CD4-positive, alpha-beta T cell (primary cell): ENCODE data around the gene PARP1. TPM values are rescaled to one million over a fixed set of nuclear protein-coding genes. Genes with fewer than 3 reads are reported as not detected.

Experiments used
- ATAC-seq: fragments of 200-7000 bp; cut with Tn5 transposase; one replicate; pipeline ENCODE4 v1.10.0; 2022; ENCODE audit warnings: mild to moderate bottlenecking; ENCODE audit not compliant: poor library complexity
- CTCF ChIA-PET: fragments of 350-600 bp; sonication (Branson Sonifier 250); formaldehyde crosslinking; loops from one replicate; lab custom pipeline; 2021; ENCODE audit warnings: antibody characterized with exemption, inconsistent platforms; lab: Charles Lee
- POLR2A ChIA-PET: fragments of 350-600 bp; sonication (Branson Sonifier 250); formaldehyde crosslinking; loops from one replicate; lab custom pipeline; 2021; ENCODE audit warnings: antibody characterized with exemption, inconsistent platforms; lab: Charles Lee
- DNase-seq, 14 experiments: peaks; one replicate each; pipeline ENCODE4 v3.0.0-alpha.2; 2013 to 2020; ENCODE audit warnings: mixed read lengths in 2 of 14
- H3K27ac ChIP-seq, 2 donors: one replicate each; pipeline versions ENCODE4 v1.5.1 to v1.7.0; 2013; ENCODE audit warnings: low read length in 2 of 2, low read depth in 1 of 2, mild to moderate bottlenecking in 1 of 2
- H3K27me3 ChIP-seq, 2 experiments: 1 replicate in 1 of 2; 2 replicates in 1 of 2; pipeline versions ENCODE4 v1.6.1 to v1.7.0; 2013; ENCODE audit warnings: low read length in 2 of 2, control low read depth in 1 of 2, mild to moderate bottlenecking in 1 of 2, moderate library complexity in 1 of 2; ENCODE audit not compliant: insufficient read depth in 2 of 2, control insufficient read depth in 1 of 2
- H3K36me3 ChIP-seq: one replicate; pipeline ENCODE4 v1.6.1; 2013; ENCODE audit warnings: low read length, control low read depth; ENCODE audit not compliant: insufficient read depth
- H3K4me1 ChIP-seq: one replicate; pipeline ENCODE4 v1.6.1; 2013; ENCODE audit warnings: low read length, control low read depth; ENCODE audit not compliant: insufficient read depth
- H3K4me3 ChIP-seq: one replicate; pipeline ENCODE4 v1.5.1; 2013; ENCODE audit warnings: mild to moderate bottlenecking, low read length, moderate library complexity
- H3K9me3 ChIP-seq, 2 experiments: 1 replicate in 1 of 2; 2 replicates in 1 of 2; pipeline versions ENCODE4 v1.6.1 to v1.7.0; 2013; ENCODE audit warnings: low read length in 2 of 2, mild to moderate bottlenecking in 2 of 2, control low read depth in 1 of 2, moderate library complexity in 1 of 2; ENCODE audit not compliant: control insufficient read depth in 1 of 2, insufficient read depth in 1 of 2
- H3K27ac Mint-ChIP-seq: one replicate; pipeline ENCODE4 v1.8.0; 2020; ENCODE audit warnings: mixed read lengths
- H3K27me3 Mint-ChIP-seq: one replicate; pipeline ENCODE4 v1.8.0; 2021; ENCODE audit warnings: mixed read lengths
- H3K36me3 Mint-ChIP-seq: one replicate; pipeline ENCODE4 v1.8.0; 2021; ENCODE audit warnings: low read depth, mixed read lengths
- H3K4me1 Mint-ChIP-seq: one replicate; pipeline ENCODE4 v1.8.0; 2021; ENCODE audit warnings: low read depth, mixed read lengths
- H3K4me3 Mint-ChIP-seq: one replicate; pipeline ENCODE4 v1.8.0; 2020; ENCODE audit warnings: mild to moderate bottlenecking, mixed read lengths
- H3K9me3 Mint-ChIP-seq: one replicate; pipeline ENCODE4 v1.8.0; 2020; ENCODE audit warnings: mixed read lengths
- intact Hi-C, 2 experiments: fragments of 100-400 bp; cut with DNase I in 1 of 2; cut with micrococcal nuclease in 1 of 2; formaldehyde crosslinking; loops; one replicate each; pipeline versions ENCODE4 v1.15.1 to v1.9.0; 2023 to 2025; cut with DNase I, micrococcal nuclease
- total RNA-seq, 174 experiments: library from RNA in 2 of 174; stranded (reverse) in 2 of 174; gene quantifications; one replicate each; pipeline ENCODE4 v1.2.3 and lab custom pipeline; 2021 to 2026
- TF ChIP-seq, protein P1 (sequence below): fragments of 200-600 bp; IDR thresholded peaks from one replicate; pipeline ENCODE4 v1.8.0; 2022; ENCODE audit warnings: antibody characterized with exemption, mild to moderate bottlenecking

The PARP1 gene
- total RNA-seq, 2 experiments from 2014 or later = 59.3 to 63.6 TPM

DNA sequence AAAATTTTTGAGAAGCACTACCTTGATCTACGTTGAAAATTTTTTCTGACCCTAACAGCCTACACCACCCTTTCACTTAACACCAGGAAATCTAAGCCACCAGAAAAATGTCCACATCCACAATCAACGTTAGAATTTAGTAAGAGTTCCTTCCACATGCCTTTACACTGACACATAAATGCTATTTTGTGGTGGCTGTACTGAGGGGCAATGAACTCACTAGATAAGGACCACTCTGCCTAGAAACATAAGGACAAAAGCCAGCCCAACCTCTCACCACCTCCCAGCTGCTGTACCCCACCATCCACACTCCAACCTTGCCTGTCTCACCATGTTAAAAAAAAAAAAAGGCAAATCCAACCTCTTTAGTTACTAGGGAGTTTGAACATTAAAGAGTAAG, 29.8 kb downstream of the PARP1 start:
- no peaks in the 10 kb centered on the region for H3K27me3 ChIP-seq
- H3K36me3 Mint-ChIP-seq = peaks cover 100% of the 10 kb centered on the region
- CTCF ChIA-PET = no interaction called here

DNA sequence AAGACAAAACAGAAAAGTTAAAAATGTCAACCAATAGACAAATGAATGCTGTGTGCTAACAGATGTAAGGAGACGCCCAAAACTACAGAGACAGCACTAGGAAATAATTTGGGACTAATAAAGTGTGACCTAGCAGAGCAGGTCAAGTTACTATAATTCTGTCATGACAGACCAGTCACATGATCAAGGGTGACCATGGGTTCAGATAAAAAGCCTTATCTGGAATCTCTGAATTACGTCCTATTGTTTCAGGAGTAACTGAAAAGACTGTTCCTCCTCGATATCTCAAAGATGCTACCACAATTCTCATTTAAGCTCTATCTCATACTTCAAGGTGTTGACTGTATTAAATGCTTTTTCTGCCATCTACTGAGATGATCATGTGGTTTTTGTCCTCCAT, 31.6 kb downstream of the PARP1 start:
- H3K4me1 ChIP-seq = no peaks in the 10 kb centered on the region
- ChIA-PET POLR2A (no interaction called here), CTCF (no interaction called here)
- Mint-ChIP-seq H3K4me3 (no peak overlapping the region), H3K36me3 (peaks cover 100% of the 10 kb centered on the region), H3K9me3 (no peaks in the 10 kb centered on the region), H3K27me3 (no peaks in the 10 kb centered on the region), H3K4me1 (no peaks in the 10 kb centered on the region), H3K27ac (no peak overlapping the region)
- H3K27ac ChIP-seq = no peak overlapping the region
- peaks cover 95% of the 10 kb centered on the region for H3K36me3 ChIP-seq
- H3K27me3 ChIP-seq = no peaks in the 10 kb centered on the region
- no peak overlapping the region for H3K4me3 ChIP-seq
- no peaks in the 10 kb centered on the region for H3K9me3 ChIP-seq
- intact Hi-C loops = no loop called here
- ATAC-seq = no peak
- TF ChIP-seq, protein P1, sequence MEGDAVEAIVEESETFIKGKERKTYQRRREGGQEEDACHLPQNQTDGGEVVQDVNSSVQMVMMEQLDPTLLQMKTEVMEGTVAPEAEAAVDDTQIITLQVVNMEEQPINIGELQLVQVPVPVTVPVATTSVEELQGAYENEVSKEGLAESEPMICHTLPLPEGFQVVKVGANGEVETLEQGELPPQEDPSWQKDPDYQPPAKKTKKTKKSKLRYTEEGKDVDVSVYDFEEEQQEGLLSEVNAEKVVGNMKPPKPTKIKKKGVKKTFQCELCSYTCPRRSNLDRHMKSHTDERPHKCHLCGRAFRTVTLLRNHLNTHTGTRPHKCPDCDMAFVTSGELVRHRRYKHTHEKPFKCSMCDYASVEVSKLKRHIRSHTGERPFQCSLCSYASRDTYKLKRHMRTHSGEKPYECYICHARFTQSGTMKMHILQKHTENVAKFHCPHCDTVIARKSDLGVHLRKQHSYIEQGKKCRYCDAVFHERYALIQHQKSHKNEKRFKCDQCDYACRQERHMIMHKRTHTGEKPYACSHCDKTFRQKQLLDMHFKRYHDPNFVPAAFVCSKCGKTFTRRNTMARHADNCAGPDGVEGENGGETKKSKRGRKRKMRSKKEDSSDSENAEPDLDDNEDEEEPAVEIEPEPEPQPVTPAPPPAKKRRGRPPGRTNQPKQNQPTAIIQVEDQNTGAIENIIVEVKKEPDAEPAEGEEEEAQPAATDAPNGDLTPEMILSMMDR = no peak
- DNase-seq = no peak

More for the DNA sequence above, 29.8 kb downstream of the PARP1 start:
- no peaks in the 10 kb centered on the region for H3K9me3 ChIP-seq
- DNase-seq = no peak
- no peaks in the 10 kb centered on the region for H3K4me1 ChIP-seq
- ATAC-seq = no peak
- peaks cover 100% of the 10 kb centered on the region for H3K36me3 ChIP-seq
- intact Hi-C loops = no loop called here
- H3K4me3 ChIP-seq = no peak overlapping the region
- TF ChIP-seq, protein P1 = no peak
- Mint-ChIP-seq H3K4me3 (no peak overlapping the region), H3K27ac (no peak overlapping the region), H3K4me1 (no peaks in the 10 kb centered on the region), H3K9me3 (no peaks in the 10 kb centered on the region), H3K27me3 (no peaks in the 10 kb centered on the region)
- POLR2A ChIA-PET = interaction anchor here (0.7 kb wide), 1 partner anchor 563 kb away, joined by 4 read pairs; no protein-coding TSS in a partner anchor
- no peak overlapping the region for H3K27ac ChIP-seq

DNA sequence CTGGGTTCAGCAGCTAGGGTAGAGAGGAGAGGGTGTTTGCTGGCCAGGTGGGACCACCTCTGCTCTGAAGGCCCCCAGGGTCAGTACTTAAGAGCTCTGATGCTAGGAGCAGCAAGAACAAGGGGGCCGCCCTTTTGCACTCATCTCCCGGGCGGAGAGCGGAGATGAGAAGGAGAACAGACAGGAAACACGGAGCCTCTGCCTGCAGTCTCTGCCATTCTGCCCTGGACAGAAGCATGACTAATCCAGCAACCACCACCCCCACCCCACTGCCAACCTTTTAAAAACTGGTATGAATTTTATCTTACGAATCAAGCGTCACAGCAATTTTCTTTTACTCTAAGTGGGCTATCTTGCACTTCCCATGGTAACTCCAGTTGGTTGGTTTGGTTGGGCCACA, 34.5 kb downstream of the PARP1 start:
- Histone ChIP-seq H3K27ac (no peak overlapping the region), H3K4me1 (no peaks in the 10 kb centered on the region), H3K9me3 (no peaks in the 10 kb centered on the region), H3K36me3 (peaks cover 94% of the 10 kb centered on the region), H3K27me3 (no peaks in the 10 kb centered on the region), H3K4me3 (no peak overlapping the region)
- H3K36me3 Mint-ChIP-seq = peaks cover 100% of the 10 kb centered on the region
- no peaks in the 10 kb centered on the region for H3K9me3 Mint-ChIP-seq
- no peak overlapping the region for H3K27ac Mint-ChIP-seq
- H3K4me1 Mint-ChIP-seq = no peaks in the 10 kb centered on the region
- no peak overlapping the region for H3K4me3 Mint-ChIP-seq
- ChIA-PET POLR2A (interaction anchor here (0.6 kb wide), 1 partner anchor 1016 kb away, joined by 3 read pairs; no protein-coding TSS in a partner anchor), CTCF (no interaction called here)
- no peaks in the 10 kb centered on the region for H3K27me3 Mint-ChIP-seq
- intact Hi-C loops = no loop called here
- DNase-seq (no peak), ATAC-seq (no peak)
- TF ChIP-seq, protein P1 = no peak
